Heart left ventricle (tissue), 16 donors: ENCODE data around the gene TRIM44. TPM values are rescaled to one million over a fixed set of nuclear protein-coding genes. Genes with fewer than 3 reads are reported as not detected.

ENCODE experiments used
- ATAC-seq, 4 donors: fragments of 200-7000 bp; cut with Tn5 transposase; one replicate each; pipeline ENCODE4 v1.9.1; 2020 to 2022; ENCODE audit warnings: moderate library complexity in 4 of 4, mild to moderate bottlenecking in 3 of 4, moderate number of reproducible peaks in 1 of 4
- DNase-seq, 5 donors: peaks; one replicate each; pipeline ENCODE4 v3.0.0-alpha.2; 2020
- H3K27ac ChIP-seq, 12 donors: fragments of 200-600 bp; sonication (generic) in 4 of 12; one replicate each; pipeline versions ENCODE4 v1.5.0 to v1.8.0; 2016 to 2022; ENCODE audit warnings: mild to moderate bottlenecking in 2 of 12
- H3K27me3 ChIP-seq, 9 donors: fragments of 200-600 bp; sonication (generic) in 2 of 9; one replicate each; pipeline versions ENCODE4 v1.5.1 to v1.8.0; 2016 to 2022; ENCODE audit warnings: mild to moderate bottlenecking in 3 of 9
- H3K36me3 ChIP-seq, 9 donors: fragments of 200-600 bp; sonication (generic) in 2 of 9; one replicate each; pipeline versions ENCODE4 v1.5.0 to v1.8.0; 2018 to 2022; ENCODE audit warnings: mild to moderate bottlenecking in 2 of 9
- H3K4me1 ChIP-seq, 12 donors: fragments of 200-600 bp; sonication (generic) in 4 of 12; one replicate each; pipeline versions ENCODE4 v1.5.0 to v1.8.0; 2016 to 2022; ENCODE audit warnings: mild to moderate bottlenecking in 3 of 12
- H3K4me3 ChIP-seq, 12 donors: fragments of 200-600 bp; sonication (generic) in 4 of 12; one replicate each; pipeline versions ENCODE4 v1.5.0 to v1.8.0; 2017 to 2022; ENCODE audit warnings: mild to moderate bottlenecking in 9 of 12, moderate library complexity in 4 of 12
- H3K9me3 ChIP-seq, 12 donors: fragments of 200-600 bp; sonication (generic) in 4 of 12; one replicate each; pipeline versions ENCODE4 v1.5.0 to v1.8.0; 2016 to 2022; ENCODE audit warnings: mild to moderate bottlenecking in 1 of 12
- CTCF ChIP-seq, 12 donors: fragments of 200-600 bp; sonication (generic) in 4 of 12; IDR thresholded peaks; one replicate each; pipeline versions ENCODE4 v1.5.0 to v1.8.0; 2018 to 2022; ENCODE audit warnings: antibody characterized with exemption in 12 of 12, mild to moderate bottlenecking in 5 of 12
- POLR2A ChIP-seq, 2 donors: fragments of 450-650 bp; IDR thresholded peaks; one replicate each; pipeline ENCODE4 v1.6.1; 2017; ENCODE audit warnings: antibody characterized with exemption in 2 of 2, mild to moderate bottlenecking in 2 of 2, moderate library complexity in 2 of 2
- WGBS, 4 donors: extraction: QIAGEN DNeasy Blood & Tissue Kit in 2 of 4; methylation state at CpG; one replicate each; pipeline versions ENCODE4 v1.1.5 to v1.1.7; 2013 to 2018; 5-methylcytosine and 5-hydroxymethylcytosine counted together
- intact Hi-C, 10 donors: fragments of 100-400 bp; cut with DNase I; formaldehyde crosslinking; loops; one replicate each; pipeline versions ENCODE4 v1.11.1 to v1.14.2; 2022
- polyA plus RNA-seq, 2 donors: library from polyadenylated mRNA; stranded (reverse); fragments of 200-250 nt; gene quantifications; one replicate each; pipeline ENCODE4 v1.2.3, GENCODE V29; 2013
- total RNA-seq, 9 donors: library from RNA; depleted of rRNA in 2 of 9; stranded (reverse); fragments of >200 nt in 2 of 9; fragmentation: NEBNext Ultra II Directional in 3 of 9; extraction: Animal tissue kit (Norgen Biotek cat#: 25700) in 3 of 9; gene quantifications; one replicate each; pipeline versions ENCODE4 v1.1.0 to v1.2.4, GENCODE V29; 2016 to 2023
- donor health status: ischemic (EF 13 %, LVEDD 7.1; RV severe dilation, severe dysfunction).
- donor health status: healthy with polysubstance abuse.
- donor health status: DM: no; HTN: yes; CAD: no.
- donor health status: DM: no; HTN: no; CAD: no.
- donor health status: ischemic (EF 25% LVEDD 6.9; RV normal size, moderate dysfunction).
- donor health status: ischemic (EF 25% LVEDD 5.7; RV mildly dilated, moderate dysfunction).
- donor health status: healthy.
- donor health status: DM: yes; HTN: yes; CAD: no.
- donor health status: ischemic (EF 35%, LVEDD 5.7; RV mildly dilated, moderate dysfunction).
- donor health status: nonischemic (EF 11% LVEDD 7.7; RV severe dilation, severe dysfunction).
- donor health status: DM: yes; HTN: yes; CAD: no.
- donor health status: PGD.
- donor health status: ischemic (EF 29% LVEDD 5.4; RV normal size, mild dysfunction).
- donor health status: nonischemic (EF 23%, LVEDD 6.1; RV moderate dilation, normal function).

TRIM44 gene
- total and polyA plus RNA-seq, 11 donors, result 7.9 to 55.3 (median 44.1) TPM

- Histone ChIP-seq H3K27ac (no peak overlapping the region), H3K4me1 (peaks cover 0 to 14% (median 0%) of the 10 kb centered on the region in 12 donors), H3K27me3 (no peaks in the 10 kb centered on the region), H3K4me3 (no peak overlapping the region), H3K36me3 (peaks cover 0 to 50% (median 28%) of the 10 kb centered on the region in 9 donors), H3K9me3 (peaks cover 0 to 25% (median 9%) of the 10 kb centered on the region in 12 donors)
- intact Hi-C loops, result no loop called here
- DNase-seq (no peak), ATAC-seq (no peak)
- TF ChIP-seq CTCF (IDR thresholded peaks at IDR 0.05) (no peak), POLR2A (IDR thresholded peaks at IDR 0.05) (no peak)
Observed at GRCh38 chr11:35730254-35730653, 67.7 kb downstream of the TRIM44 start.

- 76 to 89% (median 78%) methylated on average over 2 of the region's 2 CpGs for WGBS, 4 donors
- TF ChIP-seq POLR2A (IDR thresholded peaks at IDR 0.05), result no peak
- TF ChIP-seq CTCF (IDR thresholded peaks at IDR 0.05), result no peak
- Histone ChIP-seq H3K4me3 (no peak overlapping the region), H3K9me3 (peaks cover 0 to 18% (median 8%) of the 10 kb centered on the region in 12 donors), H3K27me3 (no peaks in the 10 kb centered on the region), H3K36me3 (peaks cover 0 to 40% (median 25%) of the 10 kb centered on the region in 9 donors), H3K4me1 (peaks cover 0 to 11% (median 0%) of the 10 kb centered on the region in 12 donors), H3K27ac (no peak overlapping the region)
- ATAC-seq, result no peak
- intact Hi-C loops, result no loop called here
- DNase-seq, result no peak
Observed at GRCh38 chr11:35734669-35735410, 72.3 kb downstream of the TRIM44 start.

- WGBS, 4 donors, result 65 to 79% (median 72%) methylated on average over 2 of the region's 2 CpGs
- Histone ChIP-seq H3K4me3 (no peak overlapping the region), H3K27ac (no peak overlapping the region), H3K27me3 (no peaks in the 10 kb centered on the region), H3K4me1 (peaks cover 0 to 11% (median 0%) of the 10 kb centered on the region in 12 donors), H3K9me3 (peaks cover 0 to 13% (median 3%) of the 10 kb centered on the region in 12 donors), H3K36me3 (peaks cover 0 to 37% (median 25%) of the 10 kb centered on the region in 9 donors)
- intact Hi-C loops, result no loop called here
- DNase-seq (no peak), ATAC-seq (no peak)
- TF ChIP-seq CTCF (IDR thresholded peaks at IDR 0.05) (no peak), POLR2A (IDR thresholded peaks at IDR 0.05) (no peak)
Observed at GRCh38 chr11:35735411-35735810, 72.8 kb downstream of the TRIM44 start.

GRCh38 chr11:35735903-35736302, 73.3 kb downstream of the TRIM44 start:
- TF ChIP-seq CTCF (IDR thresholded peaks at IDR 0.05), result no peak
- TF ChIP-seq POLR2A (IDR thresholded peaks at IDR 0.05), result no peak
- DNase-seq (no peak), ATAC-seq (no peak)
- Histone ChIP-seq H3K27me3 (no peaks in the 10 kb centered on the region), H3K4me1 (peaks cover 0 to 11% (median 0%) of the 10 kb centered on the region in 12 donors), H3K9me3 (peaks cover 0 to 8% (median 0%) of the 10 kb centered on the region in 12 donors), H3K4me3 (no peak overlapping the region), H3K36me3 (peaks cover 0 to 33% (median 25%) of the 10 kb centered on the region in 9 donors), H3K27ac (no peak overlapping the region)
- intact Hi-C loops, result no loop called here
